ENCODE results near the gene LMNTD1.

DNA sequence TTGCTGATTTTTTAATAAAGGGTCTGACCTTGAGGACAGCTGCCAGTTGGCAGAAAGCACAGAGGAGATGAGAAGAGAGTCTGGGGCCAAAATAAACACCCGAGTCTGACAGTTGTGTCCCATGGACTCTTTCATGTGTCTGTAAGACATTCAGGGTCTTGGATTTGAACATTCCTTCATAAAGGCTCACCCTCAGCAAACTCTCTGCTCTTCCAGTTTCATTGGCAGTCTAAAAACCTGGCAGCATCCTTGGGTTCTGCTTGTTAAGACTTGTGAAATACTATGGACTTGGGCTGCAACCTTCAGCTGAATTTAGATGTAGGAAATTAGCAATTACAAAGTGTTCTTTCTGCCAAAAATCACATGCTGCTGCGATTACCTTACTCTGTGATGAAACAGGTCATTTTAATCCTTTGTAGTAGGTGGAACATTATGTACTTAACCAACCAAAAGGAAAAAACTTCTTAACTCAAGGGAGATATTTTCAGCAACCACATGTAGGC is 32.0 kb upstream of the LMNTD1 start:
- TF ChIP-seq CTCF (IDR thresholded peaks at IDR 0.05; ENCODE audit: low read length) (no peak), EZH2 (IDR thresholded peaks at IDR 0.05; ENCODE audit: borderline replicate concordance, low read length) (no peak)

Measured in OCI-LY1 (cell line).